Stimulated activated CD4-positive, alpha-beta T cell treated with anti-CD3 and anti-CD28 coated beads, TNF-alpha, amount 100 ng/mL, for 4 hours (primary cell): ENCODE results near the gene TSPAN18.

Experiments used
- DNase-seq, 3 experiments: peaks; one replicate each; pipeline ENCODE4 v3.0.0-alpha.2; 2020; ENCODE audit warnings: low read depth in 3 of 3

Gene TSPAN18

GRCh38 chr11:44942029-44942955 lies 215.5 kb downstream of the TSPAN18 start:
- no peak for DNase-seq

DNA sequence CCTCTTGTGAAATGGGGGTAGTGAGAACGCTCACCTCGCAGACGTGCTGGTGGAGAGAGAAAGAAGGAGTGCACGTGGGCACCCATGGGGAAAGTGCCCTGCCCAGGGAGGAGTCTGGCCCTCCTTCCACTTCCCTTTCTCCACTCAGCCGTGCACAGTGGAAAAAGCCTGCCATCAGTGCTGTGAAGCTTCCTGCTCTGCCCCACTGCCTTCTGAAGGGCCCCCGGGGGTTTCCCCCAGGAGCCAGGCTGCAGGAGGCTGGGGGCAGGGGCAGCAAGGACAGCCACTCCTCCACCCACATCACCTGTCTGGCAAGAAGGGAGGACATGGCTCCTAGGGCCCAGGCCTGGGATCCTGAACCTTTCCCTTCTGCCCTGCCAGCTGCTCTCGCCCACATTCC lies 216.4 kb downstream of the TSPAN18 start:
- no peak for DNase-seq

DNA sequence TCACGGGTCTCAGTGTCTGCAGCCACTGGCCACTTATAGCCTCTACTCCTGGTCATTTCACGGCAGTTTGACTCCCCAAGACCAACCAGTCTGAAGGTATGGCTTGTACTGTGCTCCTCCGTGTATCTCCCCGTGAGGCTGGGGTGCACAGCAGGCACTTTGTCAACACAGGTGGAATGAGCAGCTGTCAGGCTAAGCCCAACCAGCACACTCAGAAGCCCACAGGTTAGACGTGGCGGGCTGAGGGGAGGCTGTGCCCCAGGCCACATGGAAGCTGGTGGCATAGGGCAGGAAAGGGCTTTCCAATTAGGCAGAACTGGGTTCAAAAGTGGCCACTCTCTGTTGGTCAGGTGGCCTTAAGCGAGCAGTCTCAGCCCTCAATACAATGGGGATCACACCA lies 216.9 kb downstream of the TSPAN18 start:
- DNase-seq = no peak

DNA sequence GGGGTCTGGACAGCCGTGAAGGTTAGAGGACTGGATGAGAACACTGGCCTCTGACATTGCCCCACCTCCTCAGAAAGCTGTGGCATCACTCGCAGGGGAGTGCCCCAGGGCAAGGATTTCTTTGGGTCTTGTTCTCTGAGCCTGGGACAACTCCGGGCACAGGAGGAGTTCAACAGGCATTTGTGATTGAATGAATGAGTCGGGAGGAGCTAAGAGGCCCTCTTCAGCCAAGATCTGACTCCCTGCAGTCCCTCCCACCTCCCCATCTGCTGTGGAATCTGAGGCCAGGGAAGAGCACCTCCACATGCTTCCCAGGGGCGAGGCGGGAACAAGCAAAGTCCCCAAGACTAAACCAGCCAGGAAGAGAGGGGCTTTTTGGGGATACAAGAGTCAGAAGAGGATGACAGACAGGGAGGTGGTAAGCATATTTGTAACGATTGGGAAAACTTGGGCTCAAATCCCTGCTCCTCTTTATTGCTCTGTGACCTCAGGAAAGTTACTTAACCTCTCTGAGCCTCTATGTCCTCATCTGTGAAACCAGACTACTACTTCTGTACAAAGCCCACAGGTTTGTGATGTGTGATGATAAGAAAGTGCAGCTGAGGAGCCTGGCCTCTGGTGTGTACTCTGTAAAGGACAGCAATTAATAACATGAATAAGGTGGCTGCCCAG lies 217.6 kb downstream of the TSPAN18 start:
- DNase-seq = no peak

DNA sequence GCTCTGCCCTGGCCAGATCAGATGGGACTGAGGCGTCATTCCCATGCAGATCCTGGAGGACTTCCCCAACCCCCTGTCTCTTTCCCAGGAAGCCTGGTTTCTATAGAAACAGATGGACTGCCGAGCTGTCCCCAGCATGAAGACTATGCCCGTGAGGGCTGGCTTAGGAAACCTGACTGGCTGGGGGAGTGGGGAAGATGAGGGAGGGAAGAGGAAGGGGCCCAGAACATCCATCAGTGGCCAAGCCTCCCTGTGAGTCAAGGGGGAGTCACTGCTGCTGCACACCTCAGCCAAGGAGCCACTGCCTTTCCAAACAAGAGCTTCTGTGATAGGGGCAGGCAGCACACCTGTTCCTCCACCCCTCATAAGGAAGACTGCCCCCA lies 218.1 kb downstream of the TSPAN18 start:
- DNase-seq = no peak

DNA sequence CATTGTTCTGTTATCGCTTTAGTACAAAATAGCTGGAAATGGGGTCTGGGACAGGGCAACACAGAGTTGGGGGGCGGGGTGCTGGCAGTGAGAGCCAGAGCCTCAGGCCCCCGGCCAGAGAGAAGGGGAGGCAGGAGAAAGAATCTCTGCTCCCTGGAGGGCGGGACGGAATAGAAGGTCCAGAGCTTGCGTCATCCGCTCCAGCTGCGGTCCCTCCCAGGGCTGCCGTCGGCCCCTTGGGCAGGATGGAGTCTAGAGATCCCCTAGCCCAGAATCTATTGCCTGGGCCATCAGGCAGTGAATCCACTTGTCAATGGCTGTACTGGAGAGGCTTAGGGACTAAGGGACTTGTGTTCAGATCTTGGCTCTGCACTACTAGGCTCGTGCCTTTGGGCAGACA lies 218.9 kb downstream of the TSPAN18 start:
- DNase-seq = no peak

DNA sequence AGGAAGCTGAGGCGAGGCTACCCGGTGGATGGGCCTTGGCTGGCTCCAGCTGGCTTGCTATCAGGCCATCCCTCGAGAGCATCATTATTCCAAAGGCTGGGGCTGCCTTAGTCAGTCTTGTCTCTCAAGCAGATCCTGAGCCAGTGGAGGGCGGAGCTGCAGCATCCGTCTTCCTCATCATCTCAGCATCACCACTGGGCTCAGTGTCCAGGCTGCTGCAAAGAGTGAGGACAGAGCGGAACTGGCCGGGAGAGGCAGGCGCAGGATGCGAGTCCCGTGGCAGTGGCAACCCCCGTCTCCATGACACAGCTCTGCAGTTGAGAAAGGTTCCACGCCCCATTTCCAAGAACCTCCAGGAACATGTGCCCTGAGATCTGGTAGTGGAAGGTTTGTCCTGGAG lies 219.5 kb downstream of the TSPAN18 start:
- DNase-seq = no peak

DNA sequence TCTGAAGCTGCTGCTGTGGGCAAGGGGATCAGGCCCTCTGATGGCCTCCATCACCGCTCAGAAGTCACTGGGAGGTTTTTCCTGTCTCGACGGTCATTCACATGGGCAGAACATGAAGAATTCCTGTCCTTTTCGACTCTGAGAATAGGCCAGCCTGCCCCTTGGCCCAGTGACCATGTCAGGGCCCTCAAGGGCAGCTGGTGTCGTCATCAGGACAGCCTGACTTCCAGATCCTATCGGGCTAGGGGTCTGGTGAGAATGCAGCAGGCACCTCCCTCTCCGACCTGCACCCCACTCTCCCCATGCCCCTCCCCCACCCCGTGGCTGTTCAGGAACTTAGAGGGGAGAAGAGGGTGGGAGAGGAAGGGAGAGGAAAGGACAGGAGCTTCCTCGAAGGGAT lies 220.4 kb downstream of the TSPAN18 start:
- DNase-seq = no peak

DNA sequence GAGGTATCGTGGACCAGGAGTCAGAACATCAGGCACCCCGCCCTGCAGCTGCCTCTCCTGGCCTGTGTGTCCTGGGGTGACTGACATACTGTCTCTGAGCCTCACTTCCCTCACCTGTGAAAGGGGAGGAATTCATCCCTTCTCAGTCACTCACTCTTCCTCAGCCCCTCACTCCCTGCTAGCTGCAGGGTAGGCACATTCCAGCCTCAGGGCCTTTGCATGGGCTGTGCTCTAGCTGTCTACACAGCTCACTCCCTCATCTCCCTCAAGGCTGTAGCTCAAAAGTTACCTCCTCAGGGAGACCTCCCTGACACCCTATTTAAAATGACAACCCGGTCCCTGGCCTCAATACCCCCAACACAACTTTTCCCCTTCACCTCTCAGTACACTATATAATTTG lies 221.4 kb downstream of the TSPAN18 start:
- DNase-seq = no peak

GRCh38 chr11:44949160-44950030 lies 222.6 kb downstream of the TSPAN18 start:
- peak in 1 of 3 experiments; percentile 17 for DNase-seq

DNA sequence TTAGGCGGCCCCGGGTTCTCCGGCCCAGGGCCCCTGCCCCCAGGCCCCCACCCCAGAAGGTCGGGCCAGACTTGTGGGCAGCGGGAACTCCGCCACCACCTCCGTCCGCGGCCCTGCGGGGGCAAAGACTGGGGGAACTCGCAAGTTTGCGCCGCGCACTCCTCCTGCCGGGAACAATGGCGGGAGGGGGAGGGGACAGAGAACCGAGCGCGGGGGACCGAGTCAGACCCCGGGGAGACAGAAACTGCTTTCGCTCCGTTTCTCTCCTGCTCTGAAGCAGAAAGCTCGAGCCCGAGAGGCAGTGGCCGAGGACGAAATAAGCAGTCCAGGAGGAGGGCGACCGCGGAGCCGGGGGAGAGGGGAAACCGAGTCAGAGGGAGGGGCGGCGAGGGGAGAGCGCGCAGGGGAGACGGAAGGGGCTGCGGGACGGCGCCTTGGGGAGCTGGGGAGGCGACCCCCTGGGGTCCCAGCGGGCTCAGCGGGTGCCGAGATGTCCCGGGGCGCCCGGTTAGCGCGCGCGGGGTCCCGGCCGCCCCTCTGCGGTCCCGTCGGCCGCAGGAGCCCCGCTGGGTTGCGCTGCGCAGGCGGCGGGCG lies 223.4 kb downstream of the TSPAN18 start:
- DNase-seq = peak in 1 of 3 experiments; percentile 20

DNA sequence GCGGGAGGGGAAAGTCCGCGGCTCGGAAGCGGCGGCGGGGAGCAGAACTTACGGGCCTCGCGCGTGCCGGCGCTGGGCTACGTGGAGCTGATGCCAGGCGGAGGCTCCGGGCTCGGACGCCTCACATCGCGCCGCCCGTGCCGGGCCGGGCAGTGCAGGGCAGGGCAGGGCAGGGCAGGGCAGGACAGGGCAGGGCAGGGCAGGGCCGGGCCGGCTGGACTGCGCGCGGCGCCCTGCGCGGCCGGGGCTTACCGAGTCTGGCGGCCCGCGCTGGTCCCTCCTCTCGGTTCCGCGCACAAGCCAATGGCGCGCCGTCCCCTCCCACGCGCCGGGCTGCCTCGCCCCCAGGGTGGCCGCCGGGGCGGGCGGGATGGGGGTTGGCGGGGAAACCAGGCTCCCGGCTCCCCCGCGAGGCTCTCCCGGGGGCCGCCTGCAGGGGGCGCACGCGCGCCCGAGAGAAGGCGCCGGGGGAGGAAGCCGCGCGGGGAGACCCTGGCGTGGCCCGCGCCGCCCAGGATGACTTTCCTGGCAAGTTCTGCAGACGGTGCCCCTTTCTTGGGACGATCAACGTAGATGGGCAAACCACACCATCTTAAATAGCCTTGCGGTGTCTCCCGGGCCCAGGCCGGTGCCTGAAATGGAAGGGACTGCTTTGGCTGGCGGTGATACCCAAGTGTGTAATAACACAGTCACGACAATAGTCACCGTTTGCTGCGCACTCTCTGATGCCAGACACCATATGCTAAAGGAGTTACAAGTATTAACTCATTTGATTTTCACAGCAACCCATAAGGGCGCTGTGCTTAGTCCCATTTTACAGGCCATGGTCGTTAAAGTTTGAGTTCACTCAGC lies 224.1 kb downstream of the TSPAN18 start, which contains the start of gene TP53I11:
Gene TP53I11 (minus strand): TSS at position 259 of the 852 bp plus-strand sequence. CDS start 12,548 bp downstream, outside the sequence.
- DNase-seq = peak; percentile 55 to 67 (median 56)

GRCh38 chr11:44952082-44952481 lies 225.3 kb downstream of the TSPAN18 start:
- no peak for DNase-seq

DNA sequence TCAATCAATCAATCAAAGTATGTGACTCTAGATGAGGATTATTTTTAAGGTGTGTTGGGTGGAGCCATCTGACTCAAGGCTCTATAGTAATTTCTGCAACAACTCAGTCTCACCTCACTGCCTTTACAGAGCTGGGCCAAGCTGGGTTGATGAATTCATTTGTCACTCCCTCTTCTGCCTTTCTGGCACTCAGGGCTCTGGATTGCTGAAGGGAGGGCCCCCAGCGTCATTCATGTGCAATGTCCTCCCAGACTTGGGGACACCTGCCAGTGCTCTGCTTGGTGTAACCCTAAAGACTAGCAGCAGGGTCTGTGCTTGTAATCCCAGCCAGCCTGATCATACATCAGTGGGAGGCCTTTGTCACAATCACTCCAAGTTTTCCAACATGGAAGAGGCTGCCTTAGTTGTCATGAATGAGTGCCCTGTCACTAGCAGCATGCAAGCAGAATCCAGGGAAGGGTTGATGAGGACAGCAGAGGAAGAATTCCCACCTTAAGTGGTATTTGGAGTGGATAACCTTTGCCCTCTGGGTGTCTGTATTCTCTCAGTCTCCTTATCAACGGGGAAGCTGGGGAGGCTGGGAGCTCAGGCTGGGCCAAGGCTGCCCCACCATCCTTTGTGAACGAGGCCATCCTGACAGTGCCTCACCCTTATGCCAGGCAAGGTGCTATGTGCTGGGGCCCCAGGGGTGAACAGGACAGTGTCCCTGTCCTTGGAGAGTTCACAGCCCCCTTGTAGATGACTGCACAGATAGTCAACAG lies 225.9 kb downstream of the TSPAN18 start:
- no peak for DNase-seq

GRCh38 chr11:44954051-44954906 lies 227.5 kb downstream of the TSPAN18 start:
- no peak for DNase-seq

- DNase-seq = no peak
These were observed 228.4 kb downstream of the TSPAN18 start for GRCh38 chr11:44955015-44955738.

- DNase-seq = no peak
These were observed 230.3 kb downstream of the TSPAN18 start for GRCh38 chr11:44957040-44957515.
